K562 (cell line): ENCODE results near the gene WWOX. TPM values are rescaled to one million over a fixed set of nuclear protein-coding genes. Genes with fewer than 3 reads are reported as not detected.

Experiments used
- ATAC-seq: fragments of 200-7000 bp; cut with Tn5 transposase; 3 replicates; pipeline ENCODE4 v1.9.1; 2020; ENCODE audit warnings: moderate library complexity
- BruUV-seq: library from RNA; stranded (reverse); fragments of 400-500 nt; replicated peaks from 2 replicates; lab custom pipeline; 2021; lab: Mats Ljungman, UMichigan
- CTCF ChIA-PET: fragments of 300-600 bp; formaldehyde crosslinking; extraction: SDS; loops from one replicate; lab custom pipeline; 2021; ENCODE audit warnings: low intra/inter-chr PET ratio; lab: Yijun Ruan, JAX
- POLR2A ChIA-PET: fragments of 300-600, 350-650 bp; sonication (Branson Sonifier 250); formaldehyde crosslinking; extraction: SDS; loops from one replicate; lab custom pipeline; 2021; ENCODE audit warnings: antibody characterized with exemption, inconsistent platforms; lab: Yijun Ruan, JAX
- DNase-seq, 4 experiments: peaks; one replicate each; pipeline versions ENCODE4 v3.0.0 to v3.0.0-alpha.2; 2011 to 2018; ENCODE audit warnings: low spot score in 3 of 4, mixed read lengths in 3 of 4; ENCODE audit errors: extremely low read depth in 1 of 4
- FAIRE-seq: peaks from 2 replicates; lab custom pipeline; 2011; peaks lifted over from hg19 to GRCh38; lab: Jason Lieb, UNC
- H2AFZ ChIP-seq: 2 replicates; pipeline ENCODE4 v1.6.0; 2011; ENCODE audit warnings: low read depth, low read length, control low read depth, inconsistent platforms
- H3K27ac ChIP-seq: fragments of 200-600 bp; 3 replicates; pipeline ENCODE4 v1.8.0; 2011; ENCODE audit warnings: low read depth, mild to moderate bottlenecking, control low read depth, inconsistent platforms, low read length, moderate library complexity, mixed read lengths; ENCODE audit errors: extremely low read depth
- H3K27me3 ChIP-seq, 2 experiments: fragments of 300-600 bp in 1 of 2; 2 replicates in 1 of 2; 3 replicates in 1 of 2; pipeline versions ENCODE4 v1.6.0 to v1.8.0; 2011; ENCODE audit warnings: inconsistent platforms in 2 of 2, low read length in 2 of 2, mild to moderate bottlenecking in 1 of 2, mixed read lengths in 1 of 2, moderate library complexity in 1 of 2; ENCODE audit not compliant: control insufficient read depth in 2 of 2, insufficient read depth in 2 of 2
- H3K36me3 ChIP-seq: fragments of 300-600 bp; 3 replicates; pipeline ENCODE4 v1.8.0; 2011; ENCODE audit warnings: mild to moderate bottlenecking, low read length, inconsistent platforms; ENCODE audit not compliant: control insufficient read depth, insufficient read depth
- H3K4me1 ChIP-seq, 2 experiments: fragments of 200-600 bp in 1 of 2; replicated peaks in 1 of 2; 2 replicates in 1 of 2; 3 replicates in 1 of 2; pipeline versions ENCODE4 v1.5.1 to v1.8.0; 2011; ENCODE audit warnings: inconsistent platforms in 2 of 2, low read length in 2 of 2, mild to moderate bottlenecking in 1 of 2, mixed read lengths in 1 of 2, moderate library complexity in 1 of 2; ENCODE audit not compliant: control insufficient read depth in 2 of 2, insufficient read depth in 2 of 2
- H3K4me2 ChIP-seq: 2 replicates; pipeline ENCODE4 v1.6.1; 2011; ENCODE audit warnings: low read length, control low read depth, inconsistent platforms, mixed read lengths; ENCODE audit not compliant: insufficient read depth
- H3K4me3 ChIP-seq: fragments of 200-600 bp; sonication (generic), shearing (Covaris generic); 2 replicates; pipeline ENCODE4 v1.5.1; 2016; ENCODE audit warnings: control low read depth, inconsistent platforms
- H3K79me2 ChIP-seq: fragments of 200-600 bp; 3 replicates; pipeline ENCODE4 v1.8.0; 2011; ENCODE audit warnings: low read length, inconsistent platforms; ENCODE audit not compliant: control insufficient read depth, insufficient read depth
- H3K9ac ChIP-seq, 2 experiments: 2 replicates each; pipeline versions ENCODE4 v1.6.0 to v1.6.1; 2011; ENCODE audit warnings: low read depth in 2 of 2, low read length in 2 of 2, control low read depth in 1 of 2, inconsistent platforms in 1 of 2, mild to moderate bottlenecking in 1 of 2, mixed read lengths in 1 of 2; ENCODE audit not compliant: insufficient read depth in 1 of 2
- H3K9me1 ChIP-seq: one replicate; pipeline ENCODE4 v1.6.0; 2011; ENCODE audit warnings: inconsistent platforms, mild to moderate bottlenecking, low read length, moderate library complexity; ENCODE audit not compliant: control insufficient read depth, insufficient read depth
- H3K9me3 ChIP-seq: replicated peaks from 2 replicates; pipeline ENCODE4 v1.5.1; 2011; ENCODE audit warnings: low read depth, low read length, inconsistent platforms; ENCODE audit not compliant: control insufficient read depth, insufficient read depth
- H4K20me1 ChIP-seq: replicated peaks from 2 replicates; pipeline ENCODE4 v1.6.1; 2011; ENCODE audit warnings: low read length, inconsistent platforms, mixed read lengths; ENCODE audit not compliant: control insufficient read depth, insufficient read depth
- ARID1B ChIP-seq: fragments of 450-650 bp; IDR thresholded peaks from 2 replicates; pipeline ENCODE4 v1.6.1; 2016; ENCODE audit warnings: antibody characterized with exemption, mild to moderate bottlenecking, inconsistent platforms
- ELF2 ChIP-seq: fragments of 250-450 bp; sonication (Bioruptor Pico); IDR thresholded peaks from 2 replicates; pipeline ENCODE4 v1.5.0; 2021; ENCODE audit warnings: mild to moderate bottlenecking
- HMGXB4 ChIP-seq: sonication (generic); formaldehyde crosslinking; IDR thresholded peaks from 2 replicates; pipeline ENCODE4 v1.8.1; 2023; ENCODE audit warnings: mild to moderate bottlenecking, missing genetic modification reagents
- HNRNPLL ChIP-seq: fragments of 200-400 bp; formaldehyde crosslinking; IDR thresholded peaks from 2 replicates; pipeline ENCODE4 v1.6.1; 2017; ENCODE audit warnings: low read length, low read depth, mild to moderate bottlenecking; ENCODE audit not compliant: poor library complexity, severe bottlenecking
- NFATC3 ChIP-seq: fragments of 450-650 bp; IDR thresholded peaks from 2 replicates; pipeline ENCODE4 v1.6.1; 2017; ENCODE audit warnings: mild to moderate bottlenecking
- POLR2A ChIP-seq: fragments of 450-650 bp; conservative IDR thresholded peaks from 2 replicates; pipeline ENCODE4 v1.6.1; 2016
- VEZF1 ChIP-seq: fragments of 200-800 bp; sonication (Bioruptor generic); IDR thresholded peaks from 2 replicates; pipeline ENCODE4 v1.6.1; 2017; ENCODE audit warnings: missing genetic modification characterization, missing compliant biosample characterization
- ZBTB43 ChIP-seq: sonication (generic); formaldehyde crosslinking; IDR thresholded peaks from 2 replicates; pipeline ENCODE4 v1.8.0; 2023; ENCODE audit warnings: mild to moderate bottlenecking, missing genetic modification reagents
- ZNF57 ChIP-seq: fragments of 450-650 bp; formaldehyde crosslinking; IDR thresholded peaks from 2 replicates; pipeline ENCODE4 v1.4.0; 2020; ENCODE audit warnings: mild to moderate bottlenecking, moderate library complexity
- WGBS: fragments of 100-300 bp; shearing (Covaris generic); methylation state at CpG from one replicate; pipeline ENCODE4 v1.1.6; 2016; ENCODE audit warnings: low coverage, mixed read lengths; ENCODE audit not compliant: insufficient coverage; ENCODE audit errors: missing lambda C conversion rate; 5-methylcytosine and 5-hydroxymethylcytosine counted together
- in situ Hi-C: fragments of 300-500 bp; cut with MboI; formaldehyde crosslinking; loops from 4 replicates; pipeline ENCODE4 v1.15.0; 2018; ENCODE audit warnings: inconsistent platforms, mixed read lengths
- intact Hi-C: fragments of 100-400 bp; cut with micrococcal nuclease; formaldehyde crosslinking; loops from 2 replicates; pipeline ENCODE4 v1.14.2; 2022
- polyA plus RNA-seq, 8 experiments: library from polyadenylated mRNA; depleted of rRNA in 4 of 8; stranded (reverse) in 5 of 8; unstranded in 3 of 8; fragments of >200 nt; fragmentation: Nextera tagmentation in 2 of 8; fragmentation: Illumina TruSeq in 1 of 8; extraction: Ambion mirVana in 2 of 8; extraction: Trizol in 1 of 8; gene quantifications; 2 replicates each; pipeline versions ENCODE4 v1.2.1 to v1.2.3, GENCODE V29; 2011 to 2014; ENCODE audit warnings: inconsistent platforms in 1 of 8, missing spikeins in 1 of 8
- total RNA-seq, 7 experiments: library from RNA; depleted of rRNA in 6 of 7; stranded (reverse); fragments of >200 nt in 6 of 7; fragmentation: Illumina TruSeq in 2 of 7; extraction: Trizol in 2 of 7; gene quantifications; 2 replicates each; pipeline versions ENCODE4 v1.2.1 to v1.2.3, GENCODE V29; 2011 to 2021; ENCODE audit warnings: low replicate concordance in 1 of 7

WWOX gene
- total and polyA plus RNA-seq, 9 of the 15 experiments (the other 6 are each of a cell fraction or from before 2014, with no cell fraction given), result 1.6 to 22.7 (median 8.1) TPM

GRCh38 chr16:78097548-78097947 is 1.9 kb upstream of the WWOX start:
- CTCF ChIA-PET, result interaction anchor here (0.6 kb wide), 1 partner anchor 142 kb away, joined by 4 read pairs; no protein-coding TSS in a partner anchor
- in situ Hi-C loops, result no loop called here
- 97% methylated on average over 3 of the region's 4 CpGs for WGBS

More at GRCh38 chr16:78097548-78097947, 1.9 kb upstream of the WWOX start:
- no peak overlapping the region for H3K9ac ChIP-seq
- H3K27me3 ChIP-seq, result peaks cover 4 to 5% of the 10 kb centered on the region in 2 experiments; a peak in 2 of 5 replicates
- H3K36me3 ChIP-seq, result no peaks in the 10 kb centered on the region; the same call in 2 of the 3 replicates
- H3K9me1 ChIP-seq, result no peaks in the 10 kb centered on the region
- no peak overlapping the region for H3K4me3 ChIP-seq
- FAIRE-seq, result no peak
- no peak for DNase-seq
- peaks cover 7% of the 10 kb centered on the region; the same call in 1 of the 3 replicates for H3K79me2 ChIP-seq
- TF ChIP-seq ZBTB43 (CRISPR knock-in tag), result no peak
- TF ChIP-seq VEZF1, result no peak
- TF ChIP-seq ZNF57, result no peak
- TF ChIP-seq HMGXB4 (CRISPR knock-in tag), result no peak
- no peak for TF ChIP-seq POLR2A
- TF ChIP-seq ELF2 (CRISPR knock-in tag), result no peak
- TF ChIP-seq NFATC3, result no peak
- TF ChIP-seq HNRNPLL, result no peak
- TF ChIP-seq ARID1B, result no peak
- no TSS peak for BruUV-seq
- H3K4me1 ChIP-seq, result peaks cover 8 to 13% of the 10 kb centered on the region in 2 experiments; a peak in 4 of 5 replicates
- no peaks in the 10 kb centered on the region for H3K9me3 ChIP-seq
- intact Hi-C loops, result loop anchor here (10.0 kb wide), 1 partner anchor 423 kb away; no protein-coding TSS in a partner anchor
- H2AFZ ChIP-seq, result no peak overlapping the region
- H4K20me1 ChIP-seq, result 0 out of 2 replicates have a peak, but pooled peaks cover 4% of the 10 kb centered on the region
- no peak for ATAC-seq
- no peak overlapping the region for H3K27ac ChIP-seq
- H3K4me2 ChIP-seq, result no peak overlapping the region
- POLR2A ChIA-PET, result no interaction called here
